ENCODE data around the gene SIGLEC6. TPM values are rescaled to one million over a fixed set of nuclear protein-coding genes. Genes with fewer than 3 reads are reported as not detected.

SIGLEC6 gene
- total RNA-seq, 1 experiment from 2014 or later: not detected

DNA sequence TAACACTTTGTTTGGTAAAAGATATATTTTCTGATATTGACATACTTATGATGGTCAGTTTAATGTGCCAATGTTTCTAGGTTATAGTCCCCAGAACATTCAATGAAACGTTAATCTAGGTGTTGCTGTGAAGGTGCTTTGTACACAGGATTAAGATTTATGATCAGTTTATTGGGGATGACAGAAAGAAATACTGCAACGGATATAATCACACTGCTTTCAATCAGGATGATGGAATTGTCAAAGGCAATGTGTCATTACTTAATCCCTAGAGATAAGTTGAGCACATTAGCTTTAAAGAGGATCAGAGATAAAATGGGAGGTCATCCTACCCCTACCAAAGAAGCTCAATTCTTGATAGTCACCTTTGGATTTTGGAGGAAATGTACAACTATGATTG lies 17.5 kb downstream of the SIGLEC6 start:
- no peaks in the 10 kb centered on the region for H3K4me1 ChIP-seq (ENCODE audit: control insufficient read depth in 1 of 2, insufficient read depth in 2 of 2, low read length in 2 of 2)
- no peak for TF ChIP-seq CEBPB (IDR thresholded peaks at IDR 0.05; ENCODE audit: low read depth)
- TF ChIP-seq, protein P1, sequence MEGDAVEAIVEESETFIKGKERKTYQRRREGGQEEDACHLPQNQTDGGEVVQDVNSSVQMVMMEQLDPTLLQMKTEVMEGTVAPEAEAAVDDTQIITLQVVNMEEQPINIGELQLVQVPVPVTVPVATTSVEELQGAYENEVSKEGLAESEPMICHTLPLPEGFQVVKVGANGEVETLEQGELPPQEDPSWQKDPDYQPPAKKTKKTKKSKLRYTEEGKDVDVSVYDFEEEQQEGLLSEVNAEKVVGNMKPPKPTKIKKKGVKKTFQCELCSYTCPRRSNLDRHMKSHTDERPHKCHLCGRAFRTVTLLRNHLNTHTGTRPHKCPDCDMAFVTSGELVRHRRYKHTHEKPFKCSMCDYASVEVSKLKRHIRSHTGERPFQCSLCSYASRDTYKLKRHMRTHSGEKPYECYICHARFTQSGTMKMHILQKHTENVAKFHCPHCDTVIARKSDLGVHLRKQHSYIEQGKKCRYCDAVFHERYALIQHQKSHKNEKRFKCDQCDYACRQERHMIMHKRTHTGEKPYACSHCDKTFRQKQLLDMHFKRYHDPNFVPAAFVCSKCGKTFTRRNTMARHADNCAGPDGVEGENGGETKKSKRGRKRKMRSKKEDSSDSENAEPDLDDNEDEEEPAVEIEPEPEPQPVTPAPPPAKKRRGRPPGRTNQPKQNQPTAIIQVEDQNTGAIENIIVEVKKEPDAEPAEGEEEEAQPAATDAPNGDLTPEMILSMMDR (IDR thresholded peaks at IDR 0.05 in 2 of 3, conservative IDR thresholded peaks at IDR 0.05 in 1 of 3; ENCODE audit: borderline replicate concordance in 1 of 3, insufficient read depth in 1 of 3, low read depth in 2 of 3, low read length in 2 of 3): no peak
- TF ChIP-seq POLR2AphosphoS5 (IDR thresholded peaks at IDR 0.05; ENCODE audit: low read depth, low read length): no peak
- no peak for TF ChIP-seq JUND (IDR thresholded peaks at IDR 0.05)
- no peak for TF ChIP-seq CBX3 (IDR thresholded peaks at IDR 0.05; ENCODE audit: low read depth)
- TF ChIP-seq, protein P2, sequence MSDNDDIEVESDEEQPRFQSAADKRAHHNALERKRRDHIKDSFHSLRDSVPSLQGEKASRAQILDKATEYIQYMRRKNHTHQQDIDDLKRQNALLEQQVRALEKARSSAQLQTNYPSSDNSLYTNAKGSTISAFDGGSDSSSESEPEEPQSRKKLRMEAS (IDR thresholded peaks at IDR 0.05): no peak
- TF ChIP-seq EZH2 (IDR thresholded peaks at IDR 0.05): no peak
- TF ChIP-seq RAD21 (IDR thresholded peaks at IDR 0.05; ENCODE audit: low read depth): no peak
- TF ChIP-seq EZH2phosphoT487 (IDR thresholded peaks at IDR 0.05; ENCODE audit: borderline replicate concordance): no peak
- no peak for TF ChIP-seq SRF (IDR thresholded peaks at IDR 0.05; ENCODE audit: low read depth)
- TF ChIP-seq SIN3A (IDR thresholded peaks at IDR 0.05; ENCODE audit: low read depth): no peak
- no peak for TF ChIP-seq YY1 (IDR thresholded peaks at IDR 0.05; ENCODE audit: extremely low read depth, insufficient replicate concordance, low read depth, low read length)
- TF ChIP-seq, protein P3, sequence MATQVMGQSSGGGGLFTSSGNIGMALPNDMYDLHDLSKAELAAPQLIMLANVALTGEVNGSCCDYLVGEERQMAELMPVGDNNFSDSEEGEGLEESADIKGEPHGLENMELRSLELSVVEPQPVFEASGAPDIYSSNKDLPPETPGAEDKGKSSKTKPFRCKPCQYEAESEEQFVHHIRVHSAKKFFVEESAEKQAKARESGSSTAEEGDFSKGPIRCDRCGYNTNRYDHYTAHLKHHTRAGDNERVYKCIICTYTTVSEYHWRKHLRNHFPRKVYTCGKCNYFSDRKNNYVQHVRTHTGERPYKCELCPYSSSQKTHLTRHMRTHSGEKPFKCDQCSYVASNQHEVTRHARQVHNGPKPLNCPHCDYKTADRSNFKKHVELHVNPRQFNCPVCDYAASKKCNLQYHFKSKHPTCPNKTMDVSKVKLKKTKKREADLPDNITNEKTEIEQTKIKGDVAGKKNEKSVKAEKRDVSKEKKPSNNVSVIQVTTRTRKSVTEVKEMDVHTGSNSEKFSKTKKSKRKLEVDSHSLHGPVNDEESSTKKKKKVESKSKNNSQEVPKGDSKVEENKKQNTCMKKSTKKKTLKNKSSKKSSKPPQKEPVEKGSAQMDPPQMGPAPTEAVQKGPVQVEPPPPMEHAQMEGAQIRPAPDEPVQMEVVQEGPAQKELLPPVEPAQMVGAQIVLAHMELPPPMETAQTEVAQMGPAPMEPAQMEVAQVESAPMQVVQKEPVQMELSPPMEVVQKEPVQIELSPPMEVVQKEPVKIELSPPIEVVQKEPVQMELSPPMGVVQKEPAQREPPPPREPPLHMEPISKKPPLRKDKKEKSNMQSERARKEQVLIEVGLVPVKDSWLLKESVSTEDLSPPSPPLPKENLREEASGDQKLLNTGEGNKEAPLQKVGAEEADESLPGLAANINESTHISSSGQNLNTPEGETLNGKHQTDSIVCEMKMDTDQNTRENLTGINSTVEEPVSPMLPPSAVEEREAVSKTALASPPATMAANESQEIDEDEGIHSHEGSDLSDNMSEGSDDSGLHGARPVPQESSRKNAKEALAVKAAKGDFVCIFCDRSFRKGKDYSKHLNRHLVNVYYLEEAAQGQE (IDR thresholded peaks at IDR 0.05; ENCODE audit: low read depth): no peak
- no peak for TF ChIP-seq POLR2A (IDR thresholded peaks at IDR 0.05; ENCODE audit: borderline replicate concordance, extremely low read depth, insufficient read depth, insufficient read length)
- no peak for TF ChIP-seq TCF7L2 (IDR thresholded peaks at IDR 0.05; ENCODE audit: borderline replicate concordance, extremely low read depth, insufficient read depth, insufficient read length)
- H3K9me3 ChIP-seq (ENCODE audit: control insufficient read depth in 1 of 2, insufficient read depth in 1 of 2, low read depth in 1 of 2, low read length in 2 of 2): no peaks in the 10 kb centered on the region
- no peaks in the 10 kb centered on the region for H3K79me2 ChIP-seq (ENCODE audit: insufficient read depth, low read length)
- ChIA-PET CTCF (interaction anchor here (2.2 kb wide), 1 partner anchor 143 kb away, joined by 8 read pairs; no protein-coding TSS in a partner anchor), POLR2A (no interaction called here), RAD21 (ENCODE audit: low non-redundant PET in 1 of 2, low total read pairs in 2 of 2, uncharacterized antibody in 2 of 2, unreplicated experiment in 2 of 2) (no interaction called here)
- no peak overlapping the region for H2AFZ ChIP-seq (ENCODE audit: low read depth, low read length, poor library complexity, severe bottlenecking)
- H3K36me3 ChIP-seq (ENCODE audit: control insufficient read depth in 1 of 2, insufficient read depth in 2 of 2, low read length in 2 of 2): no peaks in the 10 kb centered on the region
- DNase-seq (ENCODE audit: low read depth, low spot score) (no peak), ATAC-seq (no peak)
- peaks cover 9% of the 10 kb centered on the region for H3K27me3 ChIP-seq (ENCODE audit: insufficient read depth, low read length)
- intact Hi-C loops (cut with micrococcal nuclease): no loop called here
- H4K20me1 ChIP-seq (ENCODE audit: insufficient read depth): no peaks in the 10 kb centered on the region
- no peak overlapping the region for H3K4me3 ChIP-seq (replicated peaks in 1 of 2; ENCODE audit: low read depth in 1 of 2, low read length in 2 of 2)
- no peak overlapping the region for H3K27ac ChIP-seq (ENCODE audit: low read depth, low read length)
- no TSS peak for BruUV-seq (replicated peaks)
- H3K9ac ChIP-seq (ENCODE audit: low read length): no peak overlapping the region
- H3K4me2 ChIP-seq (ENCODE audit: low read length): no peak overlapping the region
- H3K9me2 ChIP-seq (ENCODE audit: insufficient read depth): no peaks in the 10 kb centered on the region

Data from HCT116 (cell line).